ENCODE measurements around the gene METTL23.

GRCh38 chr17:76688165-76688622, 38.4 kb upstream of the METTL23 start:
- TF ChIP-seq CTCF (IDR thresholded peaks at IDR 0.05) (peak in 2 of 12 donors; percentile 14 to 29), POLR2A (IDR thresholded peaks at IDR 0.05) (no peak)
